GM13977 (cell line): ENCODE data around the gene NOPCHAP1.

Experiments
- DNase-seq: peaks from one replicate; pipeline ENCODE4 v3.0.0; 2012; ENCODE audit warnings: low spot score
- in situ Hi-C: fragments of 300-500 bp; cut with MboI; formaldehyde crosslinking; loops from one replicate; pipeline ENCODE4 v1.12.0; 2022; ENCODE audit warnings: low sequenced_read_pairs, low pct_unique_long_range_greater_than_20kb, mixed read lengths, inconsistent platforms; ENCODE audit not compliant: unreplicated experiment
- TF ChIP-seq, protein P1 (sequence below): IDR thresholded peaks from 2 replicates; pipeline ENCODE4 v1.5.1; 2012; ENCODE audit warnings: mild to moderate bottlenecking, control low read depth; ENCODE audit not compliant: insufficient read depth; ENCODE audit errors: extremely low read depth, missing control alignments

NOPCHAP1 gene

GRCh38 chr12:104951759-104952509 lies 34.2 kb upstream of the NOPCHAP1 start:
- in situ Hi-C loops, result no loop called here
- TF ChIP-seq, protein P1, sequence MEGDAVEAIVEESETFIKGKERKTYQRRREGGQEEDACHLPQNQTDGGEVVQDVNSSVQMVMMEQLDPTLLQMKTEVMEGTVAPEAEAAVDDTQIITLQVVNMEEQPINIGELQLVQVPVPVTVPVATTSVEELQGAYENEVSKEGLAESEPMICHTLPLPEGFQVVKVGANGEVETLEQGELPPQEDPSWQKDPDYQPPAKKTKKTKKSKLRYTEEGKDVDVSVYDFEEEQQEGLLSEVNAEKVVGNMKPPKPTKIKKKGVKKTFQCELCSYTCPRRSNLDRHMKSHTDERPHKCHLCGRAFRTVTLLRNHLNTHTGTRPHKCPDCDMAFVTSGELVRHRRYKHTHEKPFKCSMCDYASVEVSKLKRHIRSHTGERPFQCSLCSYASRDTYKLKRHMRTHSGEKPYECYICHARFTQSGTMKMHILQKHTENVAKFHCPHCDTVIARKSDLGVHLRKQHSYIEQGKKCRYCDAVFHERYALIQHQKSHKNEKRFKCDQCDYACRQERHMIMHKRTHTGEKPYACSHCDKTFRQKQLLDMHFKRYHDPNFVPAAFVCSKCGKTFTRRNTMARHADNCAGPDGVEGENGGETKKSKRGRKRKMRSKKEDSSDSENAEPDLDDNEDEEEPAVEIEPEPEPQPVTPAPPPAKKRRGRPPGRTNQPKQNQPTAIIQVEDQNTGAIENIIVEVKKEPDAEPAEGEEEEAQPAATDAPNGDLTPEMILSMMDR, result no peak
- DNase-seq, result no peak

- in situ Hi-C loops, result no loop called here
- TF ChIP-seq, protein P1, result no peak
- no peak for DNase-seq
Observed at GRCh38 chr12:104952816-104953215, 33.3 kb upstream of the NOPCHAP1 start.

- in situ Hi-C loops, result no loop called here
- no peak for DNase-seq
- TF ChIP-seq, protein P1, result no peak
Observed at GRCh38 chr12:104953323-104953722, 32.8 kb upstream of the NOPCHAP1 start.

- TF ChIP-seq, protein P1, result no peak
- DNase-seq, result no peak
- in situ Hi-C loops, result no loop called here
Observed at GRCh38 chr12:104955703-104956102, 30.4 kb upstream of the NOPCHAP1 start.

DNA sequence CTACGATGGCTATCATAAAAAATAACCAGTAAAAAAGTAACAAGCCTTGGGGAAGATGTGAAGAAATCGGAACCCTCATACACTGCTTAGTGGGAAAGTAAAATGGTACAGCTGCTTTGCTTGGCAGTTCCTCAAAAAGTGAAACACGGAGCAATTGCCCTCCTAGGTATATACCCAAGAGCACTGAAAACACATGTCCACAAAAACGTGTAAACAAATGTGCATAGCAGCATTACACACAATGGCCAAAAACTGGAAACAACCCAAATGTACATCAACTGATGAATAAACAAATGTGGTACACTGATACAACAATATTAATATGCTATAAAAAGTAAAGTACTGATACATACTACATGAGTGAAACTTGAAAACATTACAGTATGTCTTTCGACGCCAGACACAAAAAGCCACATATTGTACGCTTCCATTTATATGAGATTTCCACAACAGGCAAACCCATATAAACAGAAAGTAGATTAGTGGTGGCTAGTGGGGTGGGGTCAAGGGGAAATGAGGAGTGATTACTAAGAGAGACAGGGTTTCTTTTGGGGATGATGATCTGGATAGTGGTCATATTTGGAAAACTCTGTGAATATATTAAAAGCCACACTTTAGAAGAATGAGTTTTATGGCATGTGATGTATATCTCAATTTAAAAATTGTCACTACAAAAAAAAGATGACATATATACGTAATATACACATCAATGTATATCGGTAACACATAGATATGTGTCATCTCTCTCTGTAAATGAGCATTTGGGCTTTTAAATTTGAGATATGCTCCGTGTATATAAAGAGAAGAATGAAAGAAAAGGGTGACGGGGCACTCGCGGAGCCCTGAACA lies 29.0 kb upstream of the NOPCHAP1 start:
- DNase-seq, result no peak

DNA sequence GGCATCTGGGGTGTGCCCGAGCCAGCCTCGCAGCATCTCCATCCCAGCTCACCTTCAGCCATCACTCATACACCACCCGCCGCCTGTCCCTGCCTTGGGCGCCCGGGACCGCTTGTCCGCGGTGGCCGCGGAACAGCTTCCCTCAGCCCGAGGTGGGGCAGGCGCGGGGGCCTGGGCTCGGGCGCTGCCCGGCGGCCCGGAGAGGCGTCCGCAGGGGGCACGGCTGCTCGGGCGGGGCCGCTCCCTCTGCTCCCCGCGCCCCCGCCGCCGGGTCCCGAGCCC lies 28.5 kb upstream of the NOPCHAP1 start:
- in situ Hi-C loops, result no loop called here
- TF ChIP-seq, protein P1, result no peak
- DNase-seq, result no peak

More for the DNA sequence above, 29.0 kb upstream of the NOPCHAP1 start:
- in situ Hi-C loops, result no loop called here
- TF ChIP-seq, protein P1, result no peak
